ENCODE data around the gene LYPD5. TPM values are rescaled to one million over a fixed set of nuclear protein-coding genes. Genes with fewer than 3 reads are reported as not detected.

The LYPD5 gene
- total and polyA plus RNA-seq, 2 experiments from 2014 or later = 0.32 to 1.1 TPM

DNA sequence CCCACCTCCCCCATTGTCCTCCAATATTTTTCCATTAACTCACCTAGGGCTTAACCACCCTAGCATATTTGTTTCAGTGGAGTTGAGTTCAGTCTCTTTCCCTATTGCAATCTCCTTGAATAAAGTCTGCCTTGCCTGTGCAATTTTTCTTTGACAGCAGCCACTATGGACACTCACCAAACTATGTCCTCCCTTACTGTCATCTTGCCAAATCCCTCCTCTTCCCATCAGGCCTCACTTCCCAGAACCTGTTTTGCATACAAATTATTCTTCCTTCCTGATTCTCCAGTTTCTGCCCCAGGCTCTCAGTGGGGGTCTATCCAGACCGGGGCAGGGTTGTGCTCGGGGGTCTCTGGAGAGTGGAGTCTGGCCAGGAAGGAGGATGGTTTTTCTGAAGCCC, 2.2 kb upstream of the LYPD5 start:
- in situ Hi-C loops (cut with MboI) = no loop called here
- H3K27ac ChIP-seq = no peak overlapping the region

DNA sequence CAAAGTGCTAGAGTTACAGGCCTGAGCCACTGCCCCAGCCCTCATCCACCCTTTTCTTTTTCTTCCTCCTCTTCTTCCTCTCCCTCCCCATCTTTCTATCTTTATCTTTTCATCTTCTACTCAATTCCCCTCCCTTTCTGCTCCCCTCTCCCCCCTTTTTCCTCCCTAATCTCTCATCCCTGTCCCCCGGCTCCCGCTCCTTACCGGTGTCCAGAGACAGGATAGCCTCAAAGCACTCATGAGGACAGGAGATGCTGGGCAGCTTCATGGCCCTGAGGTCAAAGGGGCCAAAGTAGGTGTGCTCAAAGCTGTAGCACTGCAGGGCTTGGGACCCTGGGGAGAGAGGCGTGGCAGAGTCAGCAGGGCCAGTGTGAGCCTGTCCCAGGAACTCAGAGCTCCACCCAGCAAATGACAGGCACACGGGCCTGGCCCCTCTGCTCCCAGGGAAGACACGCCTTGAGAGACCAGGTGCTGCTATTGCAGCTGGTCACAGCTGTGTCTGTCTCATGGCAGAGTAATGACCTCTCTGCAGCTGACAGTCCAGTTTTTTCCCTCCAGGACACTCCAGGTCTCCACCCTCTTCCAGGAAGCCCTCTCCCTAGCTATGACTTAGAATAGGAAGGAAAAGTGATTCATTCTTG, 2.6 kb downstream of the LYPD5 start:
- Histone ChIP-seq H3K27ac (no peak overlapping the region), H3K4me2 (ENCODE audit: unreplicated experiment) (no peak overlapping the region), H3K4me1 (ENCODE audit: insufficient read depth) (no peaks in the 10 kb centered on the region), H3K9ac (no peak overlapping the region), H3K9me2 (ENCODE audit: insufficient read depth) (no peaks in the 10 kb centered on the region), H2AFZ (no peak overlapping the region), H3K27me3 (replicated peaks; ENCODE audit: insufficient read depth) (peaks cover 7% of the 10 kb centered on the region; the same call in 1 of the 2 replicates), H3K9me3 (ENCODE audit: low read depth) (no peaks in the 10 kb centered on the region), H3K36me3 (ENCODE audit: low read depth) (no peaks in the 10 kb centered on the region), H3K79me2 (ENCODE audit: insufficient read depth) (no peaks in the 10 kb centered on the region), H3K4me3 (no peak overlapping the region), H3F3A (ENCODE audit: insufficient read depth) (no peaks in the 10 kb centered on the region), H4K20me1 (ENCODE audit: insufficient read depth) (no peaks in the 10 kb centered on the region)
- in situ Hi-C loops (cut with MboI) = no loop called here
- no peak for DNase-seq
- 49 to 55% methylated on average over 6 of the region's 6 CpGs for WGBS, 2 experiments (ENCODE audit: low coverage in 1 of 2, low lambda C conversion rate in 2 of 2, missing lambda C conversion rate in 2 of 2)
- TF ChIP-seq EZH2phosphoT487 (IDR thresholded peaks at IDR 0.05; ENCODE audit: insufficient read depth, low read depth) (no peak), EZH2 (IDR thresholded peaks at IDR 0.05; ENCODE audit: insufficient read depth, poor library complexity, severe bottlenecking) (no peak)

More for the DNA sequence above, 2.2 kb upstream of the LYPD5 start:
- Histone ChIP-seq H3K4me3 (no peak overlapping the region), H3K79me2 (ENCODE audit: insufficient read depth) (no peaks in the 10 kb centered on the region), H3K27me3 (replicated peaks; ENCODE audit: insufficient read depth) (no peaks in the 10 kb centered on the region; the same call in 1 of the 2 replicates), H3K36me3 (ENCODE audit: low read depth) (no peaks in the 10 kb centered on the region), H3K9me3 (ENCODE audit: low read depth) (no peaks in the 10 kb centered on the region), H4K20me1 (ENCODE audit: insufficient read depth) (no peaks in the 10 kb centered on the region), H3K9me2 (ENCODE audit: insufficient read depth) (no peaks in the 10 kb centered on the region), H3F3A (ENCODE audit: insufficient read depth) (no peaks in the 10 kb centered on the region), H2AFZ (no peak overlapping the region), H3K4me2 (ENCODE audit: unreplicated experiment) (no peak overlapping the region), H3K4me1 (ENCODE audit: insufficient read depth) (no peaks in the 10 kb centered on the region), H3K9ac (no peak overlapping the region)
- DNase-seq = peak; percentile 16
- TF ChIP-seq EZH2phosphoT487 (IDR thresholded peaks at IDR 0.05; ENCODE audit: insufficient read depth, low read depth) (no peak), EZH2 (IDR thresholded peaks at IDR 0.05; ENCODE audit: insufficient read depth, poor library complexity, severe bottlenecking) (no peak)
- 6 to 17% methylated on average over 2 of the region's 2 CpGs for WGBS, 2 experiments (ENCODE audit: low coverage in 1 of 2, low lambda C conversion rate in 2 of 2, missing lambda C conversion rate in 2 of 2)

DNA sequence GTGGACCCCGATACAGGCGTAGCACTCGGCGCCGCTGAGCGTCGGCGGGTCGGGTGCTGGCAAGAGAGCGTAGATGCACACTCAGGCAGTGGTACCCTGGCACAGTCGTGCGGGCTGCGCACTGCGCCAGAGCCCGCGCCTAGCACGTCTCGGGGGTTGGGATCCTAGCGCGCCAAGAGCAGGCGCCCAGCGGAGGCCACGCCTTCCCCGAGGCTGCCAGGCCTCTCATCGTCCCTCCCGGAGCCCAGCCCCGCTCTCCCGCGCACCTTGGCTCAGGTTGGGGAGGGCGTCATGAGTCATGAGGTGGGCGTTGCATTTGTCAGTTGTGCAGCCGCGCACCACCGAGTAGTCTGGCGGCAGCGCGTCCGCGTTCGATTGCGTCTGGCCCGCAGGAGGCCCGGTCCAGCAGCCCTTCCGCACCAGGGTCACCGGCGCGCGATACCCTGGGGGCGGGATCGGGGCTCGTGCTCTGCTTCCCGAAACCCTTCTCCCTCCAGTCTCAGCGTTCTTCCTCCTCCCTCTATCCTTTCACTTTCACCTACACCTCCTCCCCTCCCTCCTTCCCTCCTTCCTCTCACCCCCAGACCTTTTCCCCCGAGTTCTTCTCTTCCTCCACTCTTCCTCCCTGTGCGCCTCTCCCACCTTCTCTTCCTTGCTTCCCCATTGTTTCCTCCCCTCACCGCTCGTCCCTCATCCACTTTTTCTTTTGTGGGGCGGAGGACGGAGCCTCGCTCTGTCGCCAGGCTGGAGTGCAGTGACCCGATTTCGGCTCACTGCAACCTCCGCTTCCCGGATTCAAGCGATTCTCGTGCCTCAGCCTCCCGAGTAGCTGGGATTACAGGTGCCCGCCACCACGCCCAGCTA, 3.5 kb downstream of the LYPD5 start:
- TF ChIP-seq EZH2phosphoT487 (IDR thresholded peaks at IDR 0.05; ENCODE audit: insufficient read depth, low read depth) = no peak
- TF ChIP-seq EZH2 (IDR thresholded peaks at IDR 0.05; ENCODE audit: insufficient read depth, poor library complexity, severe bottlenecking) = no peak
- no peaks in the 10 kb centered on the region for H3K36me3 ChIP-seq (ENCODE audit: low read depth)
- no peaks in the 10 kb centered on the region for H3K79me2 ChIP-seq (ENCODE audit: insufficient read depth)
- peak; percentile 63 for DNase-seq
- H3K9me2 ChIP-seq (ENCODE audit: insufficient read depth) = no peaks in the 10 kb centered on the region
- no peaks in the 10 kb centered on the region for H4K20me1 ChIP-seq (ENCODE audit: insufficient read depth)
- H3F3A ChIP-seq (ENCODE audit: insufficient read depth) = no peaks in the 10 kb centered on the region
- in situ Hi-C loops (cut with MboI) = no loop called here
- H3K4me1 ChIP-seq (ENCODE audit: insufficient read depth) = no peaks in the 10 kb centered on the region
- peaks cover 7% of the 10 kb centered on the region; the same call in 1 of the 2 replicates for H3K27me3 ChIP-seq (replicated peaks; ENCODE audit: insufficient read depth)
- peak overlapping the region; percentile 66 for H3K4me2 ChIP-seq (ENCODE audit: unreplicated experiment)
- 13 to 19% methylated on average over 44 to 66 of the region's 70 CpGs for WGBS, 2 experiments (ENCODE audit: low coverage in 1 of 2, low lambda C conversion rate in 2 of 2, missing lambda C conversion rate in 2 of 2)
- H3K9me3 ChIP-seq (ENCODE audit: low read depth) = no peaks in the 10 kb centered on the region
- H3K4me3 ChIP-seq = peak overlapping the region; percentile 71
- peak overlapping the region; percentile 66 for H2AFZ ChIP-seq
- no peak overlapping the region for H3K9ac ChIP-seq
- no peak overlapping the region for H3K27ac ChIP-seq

DNA sequence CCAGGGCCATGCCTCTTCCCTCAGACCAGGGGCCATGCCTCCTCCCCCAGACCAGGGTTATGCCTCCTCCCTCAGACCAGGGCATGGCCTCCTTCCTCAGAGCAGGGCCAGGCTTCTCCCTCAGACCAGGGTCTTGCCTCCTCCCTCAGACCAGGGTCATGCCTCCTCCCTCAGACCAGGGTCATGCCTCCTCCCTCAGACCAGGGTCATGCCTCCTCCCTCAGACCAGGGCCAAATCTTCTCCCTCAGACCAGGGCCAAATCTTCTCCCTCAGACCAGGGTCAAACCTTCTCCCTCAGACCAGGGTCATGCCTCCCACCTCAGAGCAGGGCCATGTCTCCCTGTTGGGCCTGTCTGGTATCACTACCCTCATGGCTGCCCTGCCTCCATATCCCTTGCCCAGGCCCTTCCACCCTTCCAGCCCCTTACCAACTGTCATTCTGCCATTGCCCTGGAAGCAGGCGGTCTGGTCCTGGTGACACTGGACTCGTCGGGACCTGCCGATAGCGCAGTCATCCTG, 4.2 kb downstream of the LYPD5 start:
- Histone ChIP-seq H3F3A (ENCODE audit: insufficient read depth) (no peaks in the 10 kb centered on the region), H3K9me3 (ENCODE audit: low read depth) (no peaks in the 10 kb centered on the region), H3K27me3 (replicated peaks; ENCODE audit: insufficient read depth) (peaks cover 8% of the 10 kb centered on the region), H3K36me3 (ENCODE audit: low read depth) (no peaks in the 10 kb centered on the region), H3K9me2 (ENCODE audit: insufficient read depth) (no peaks in the 10 kb centered on the region), H2AFZ (peak overlapping the region; percentile 66), H3K4me3 (peak overlapping the region; percentile 71), H4K20me1 (ENCODE audit: insufficient read depth) (no peaks in the 10 kb centered on the region), H3K27ac (no peak overlapping the region), H3K4me2 (ENCODE audit: unreplicated experiment) (peak overlapping the region; percentile 66), H3K4me1 (ENCODE audit: insufficient read depth) (no peaks in the 10 kb centered on the region), H3K9ac (no peak overlapping the region), H3K79me2 (ENCODE audit: insufficient read depth) (no peaks in the 10 kb centered on the region)
- no peak for DNase-seq
- TF ChIP-seq EZH2phosphoT487 (IDR thresholded peaks at IDR 0.05; ENCODE audit: insufficient read depth, low read depth) (no peak), EZH2 (IDR thresholded peaks at IDR 0.05; ENCODE audit: insufficient read depth, poor library complexity, severe bottlenecking) (no peak)
- WGBS, 2 experiments (ENCODE audit: low coverage in 1 of 2, low lambda C conversion rate in 2 of 2, missing lambda C conversion rate in 2 of 2) = 59 to 62% methylated on average over 5 of the region's 5 CpGs
- in situ Hi-C loops (cut with MboI) = no loop called here

Data from GM23248 (cell line).